ENCODE results near the gene GRM8.

The GRM8 gene

GRCh38 chr7:126493801-126494200 lies 758.9 kb downstream of the GRM8 start:
- no peak for DNase-seq

- DNase-seq = no peak
Observed at GRCh38 chr7:126489874-126490273, 762.9 kb downstream of the GRM8 start.

- no peak for DNase-seq
Observed at GRCh38 chr7:126487728-126488442, 764.9 kb downstream of the GRM8 start.

GRCh38 chr7:126486806-126487205 lies 765.9 kb downstream of the GRM8 start:
- no peak for DNase-seq

- DNase-seq = no peak
Observed at GRCh38 chr7:126485791-126486190, 767.0 kb downstream of the GRM8 start.

- DNase-seq = no peak
Observed at GRCh38 chr7:126483972-126484371, 768.8 kb downstream of the GRM8 start.

GRCh38 chr7:126472825-126473224 lies 779.9 kb downstream of the GRM8 start:
- DNase-seq = no peak

GRCh38 chr7:126462405-126462804 lies 790.3 kb downstream of the GRM8 start:
- DNase-seq = no peak

GRCh38 chr7:126460664-126461063 lies 792.1 kb downstream of the GRM8 start:
- no peak for DNase-seq

- DNase-seq = no peak
Observed at GRCh38 chr7:126453104-126453503, 799.6 kb downstream of the GRM8 start.

- DNase-seq = no peak
Observed at GRCh38 chr7:126450269-126450671, 802.5 kb downstream of the GRM8 start.

- DNase-seq = no peak
Observed at GRCh38 chr7:126449611-126450268, 803.0 kb downstream of the GRM8 start.

GRCh38 chr7:126447984-126448383 lies 804.8 kb downstream of the GRM8 start:
- no peak for DNase-seq

GRCh38 chr7:126445991-126446390 lies 806.8 kb downstream of the GRM8 start:
- no peak for DNase-seq

GRCh38 chr7:126443951-126444350 lies 808.8 kb downstream of the GRM8 start:
- no peak for DNase-seq

- no peak for DNase-seq
Observed at GRCh38 chr7:126442908-126443307, 809.8 kb downstream of the GRM8 start.

- no peak for DNase-seq
Observed at GRCh38 chr7:126441745-126442144, 811.0 kb downstream of the GRM8 start.

- DNase-seq = no peak
Observed at GRCh38 chr7:126440542-126440941, 812.2 kb downstream of the GRM8 start.

GRCh38 chr7:126436213-126436868 lies 816.4 kb downstream of the GRM8 start:
- DNase-seq = no peak

GRCh38 chr7:126426652-126427051 lies 826.1 kb downstream of the GRM8 start:
- DNase-seq = no peak

GRCh38 chr7:126424985-126425384 lies 827.8 kb downstream of the GRM8 start:
- no peak for DNase-seq

- no peak for DNase-seq
Observed at GRCh38 chr7:126419047-126419446, 833.7 kb downstream of the GRM8 start.

GRCh38 chr7:126411821-126412383 lies 840.8 kb downstream of the GRM8 start:
- DNase-seq = no peak

Data from stimulated activated CD4-positive, alpha-beta T cell treated with anti-CD3 and anti-CD28 coated beads, Interleukin-15, amount 100 ng/mL, for 24 hours (primary cell).